GM18909 (cell line): ENCODE results near the gene MYBBP1A.

Experiments used
- ATAC-seq: cut with Tn5 transposase; IDR thresholded peaks from one replicate; pipeline ENCODE4 v1.9.1; 2021; ENCODE audit warnings: mild to moderate bottlenecking; ENCODE audit not compliant: unreplicated experiment, poor library complexity

Gene MYBBP1A

DNA sequence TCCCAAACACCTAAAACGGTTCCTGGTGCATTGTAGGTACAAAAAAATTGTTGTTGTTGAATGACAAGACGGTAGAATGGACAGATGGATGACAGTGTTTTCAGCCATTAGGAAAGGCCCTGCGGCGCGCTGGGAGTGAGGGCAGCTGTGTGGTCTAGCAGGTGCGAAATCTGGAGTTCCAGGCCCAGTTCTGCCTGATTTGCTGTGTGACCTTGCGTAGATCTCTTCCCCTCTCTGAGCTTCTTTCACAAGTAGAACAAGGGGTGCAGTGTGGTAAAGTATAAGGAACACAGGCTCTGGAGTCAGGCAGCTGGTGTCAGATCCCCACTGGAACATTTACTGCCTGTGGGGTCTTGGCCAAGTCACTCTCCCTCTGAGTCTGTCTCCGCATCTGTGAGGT lies 31.2 kb downstream of the MYBBP1A start:
- ATAC-seq = no peak

DNA sequence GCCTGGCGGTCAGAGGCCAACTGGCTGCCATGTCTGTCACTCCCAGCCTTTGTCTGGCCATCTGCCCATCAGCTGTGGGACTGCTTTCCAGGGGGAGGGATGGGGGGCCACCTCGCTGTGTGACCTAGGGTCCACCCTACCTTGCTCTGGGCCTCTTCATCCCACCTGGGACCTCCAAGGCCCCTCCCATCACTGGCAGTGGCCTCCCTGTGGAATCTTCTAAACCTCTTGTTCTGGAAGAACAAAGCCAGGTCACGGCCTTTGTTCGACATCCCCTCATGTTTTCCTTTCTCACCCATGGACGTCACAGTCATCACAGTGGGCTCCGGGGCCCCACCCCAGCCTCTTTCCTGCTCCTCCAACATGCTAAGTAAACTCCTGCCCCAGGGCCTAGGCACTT lies 32.5 kb downstream of the MYBBP1A start:
- no peak for ATAC-seq

- ATAC-seq = no peak
Measured at GRCh38 chr17:4520894-4521600, 34.1 kb downstream of the MYBBP1A start.

DNA sequence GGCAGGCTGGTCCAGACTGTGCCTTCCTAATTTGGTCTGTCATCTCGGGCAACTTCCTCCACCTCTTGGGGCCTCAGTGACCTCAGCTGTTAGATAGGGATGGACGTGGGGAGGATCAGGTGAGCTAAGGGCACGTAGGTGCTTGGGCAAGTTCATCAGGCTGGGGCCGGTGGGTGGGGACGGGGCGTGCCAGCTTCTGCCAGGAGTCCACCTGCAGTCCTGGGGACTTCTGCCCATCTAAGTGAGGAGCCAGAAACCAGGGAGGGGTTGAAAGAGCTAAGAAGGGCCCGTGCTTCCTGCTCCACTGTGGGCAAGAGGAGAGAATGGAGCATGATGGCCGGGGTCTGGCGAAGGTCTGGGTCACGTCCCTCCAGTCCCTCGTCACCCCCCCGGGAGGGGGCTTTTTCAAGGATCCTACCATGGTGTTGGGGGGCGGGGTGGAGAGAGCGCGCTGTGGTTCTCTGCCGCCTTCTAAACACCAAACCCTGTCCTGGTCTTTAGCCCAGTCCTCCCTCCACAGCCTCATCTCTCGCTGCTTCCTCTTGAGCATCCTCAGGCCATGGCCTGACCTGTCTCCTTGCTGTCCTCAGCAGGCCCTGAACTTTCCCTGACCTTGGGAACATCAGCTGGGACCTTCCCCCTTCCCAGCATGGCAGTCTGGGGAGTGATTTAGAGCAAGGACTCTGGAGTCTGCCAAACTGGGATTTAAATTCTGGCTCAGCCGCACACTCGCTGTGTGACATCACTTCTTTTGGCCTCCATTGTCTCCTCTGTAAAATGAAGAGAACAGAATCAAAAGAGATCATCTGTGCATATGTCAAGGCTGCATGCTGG lies 34.9 kb downstream of the MYBBP1A start:
- ATAC-seq = no peak

- no peak for ATAC-seq
Measured at GRCh38 chr17:4519361-4519788, 35.8 kb downstream of the MYBBP1A start.

GRCh38 chr17:4518901-4519300 lies 36.3 kb downstream of the MYBBP1A start:
- no peak for ATAC-seq

- ATAC-seq = no peak
Measured at GRCh38 chr17:4516735-4517134, 38.4 kb downstream of the MYBBP1A start.

- no peak for ATAC-seq
Measured at GRCh38 chr17:4515501-4515900, 39.7 kb downstream of the MYBBP1A start.

GRCh38 chr17:4514779-4515178 lies 40.4 kb downstream of the MYBBP1A start:
- ATAC-seq = no peak

DNA sequence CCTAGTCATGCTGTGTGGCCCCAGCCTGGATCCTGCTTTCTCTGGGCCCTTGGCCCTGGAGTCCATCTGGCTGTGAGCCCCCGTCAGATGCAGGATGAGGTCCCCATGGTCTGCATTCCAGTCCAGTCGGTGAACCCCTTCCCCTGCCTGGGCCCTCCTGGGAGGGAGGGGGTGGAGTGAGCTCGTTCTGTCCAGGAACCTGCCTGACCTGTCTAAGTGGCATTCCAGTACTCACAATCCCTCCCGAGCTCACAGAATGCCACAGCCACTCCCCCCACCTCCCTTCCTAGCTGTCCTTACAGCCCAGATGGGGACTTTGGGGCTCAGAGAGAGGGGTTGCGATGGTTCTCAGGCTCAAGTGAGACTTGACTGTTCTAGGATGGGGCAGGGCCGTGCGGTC lies 41.0 kb downstream of the MYBBP1A start:
- no peak for ATAC-seq

GRCh38 chr17:4513113-4514032 lies 41.8 kb downstream of the MYBBP1A start:
- no peak for ATAC-seq

DNA sequence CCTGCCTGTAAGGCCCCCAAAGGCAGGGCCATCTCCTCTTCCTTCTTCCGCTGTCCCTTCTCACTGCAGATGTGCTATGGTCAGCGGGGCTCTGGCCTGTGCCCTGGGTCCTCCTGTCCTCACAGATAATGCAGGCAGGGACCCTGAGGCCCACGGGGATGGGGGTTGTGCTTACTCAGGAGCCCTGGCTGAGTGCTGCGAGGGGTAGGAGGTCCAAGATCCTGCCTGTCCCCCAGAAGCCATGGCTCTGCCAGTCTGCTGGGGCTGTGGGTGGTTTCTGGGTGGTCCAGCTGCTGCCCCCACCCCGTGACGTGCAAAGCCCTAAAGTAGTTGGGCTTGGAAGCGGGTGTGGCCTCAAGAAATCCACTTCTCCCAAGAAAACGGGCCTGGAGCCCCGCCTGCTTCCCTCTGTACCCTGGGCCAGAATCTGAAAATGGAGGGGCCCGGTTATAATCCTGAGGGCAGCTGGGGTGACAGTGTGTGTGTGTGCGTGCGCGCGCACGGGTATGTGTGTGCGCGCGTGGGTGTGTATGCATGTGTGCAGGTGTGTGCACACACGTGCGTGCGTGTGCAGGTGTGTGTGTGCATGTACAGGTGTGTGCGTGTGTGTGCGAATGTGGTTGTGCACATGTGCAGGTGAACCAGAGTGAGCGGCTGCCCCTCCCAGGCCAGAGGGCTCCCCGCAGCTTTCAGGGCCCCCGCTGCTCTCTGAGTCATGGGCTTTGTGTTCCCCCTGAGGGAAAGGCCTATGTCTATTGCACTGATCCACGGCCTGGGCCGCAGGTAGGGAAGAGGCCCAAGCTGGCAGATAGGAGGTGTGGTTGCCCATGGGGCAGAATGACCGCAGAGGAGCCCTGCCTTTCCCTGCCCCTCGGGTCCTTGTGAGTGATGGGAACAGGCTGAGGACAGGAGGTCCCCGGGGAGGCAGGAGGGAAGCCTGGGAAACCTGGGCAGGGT lies 42.8 kb downstream of the MYBBP1A start:
- ATAC-seq = no peak

GRCh38 chr17:4511199-4511932 lies 43.8 kb downstream of the MYBBP1A start:
- ATAC-seq = no peak

GRCh38 chr17:4510618-4510941 lies 44.6 kb downstream of the MYBBP1A start:
- no peak for ATAC-seq

DNA sequence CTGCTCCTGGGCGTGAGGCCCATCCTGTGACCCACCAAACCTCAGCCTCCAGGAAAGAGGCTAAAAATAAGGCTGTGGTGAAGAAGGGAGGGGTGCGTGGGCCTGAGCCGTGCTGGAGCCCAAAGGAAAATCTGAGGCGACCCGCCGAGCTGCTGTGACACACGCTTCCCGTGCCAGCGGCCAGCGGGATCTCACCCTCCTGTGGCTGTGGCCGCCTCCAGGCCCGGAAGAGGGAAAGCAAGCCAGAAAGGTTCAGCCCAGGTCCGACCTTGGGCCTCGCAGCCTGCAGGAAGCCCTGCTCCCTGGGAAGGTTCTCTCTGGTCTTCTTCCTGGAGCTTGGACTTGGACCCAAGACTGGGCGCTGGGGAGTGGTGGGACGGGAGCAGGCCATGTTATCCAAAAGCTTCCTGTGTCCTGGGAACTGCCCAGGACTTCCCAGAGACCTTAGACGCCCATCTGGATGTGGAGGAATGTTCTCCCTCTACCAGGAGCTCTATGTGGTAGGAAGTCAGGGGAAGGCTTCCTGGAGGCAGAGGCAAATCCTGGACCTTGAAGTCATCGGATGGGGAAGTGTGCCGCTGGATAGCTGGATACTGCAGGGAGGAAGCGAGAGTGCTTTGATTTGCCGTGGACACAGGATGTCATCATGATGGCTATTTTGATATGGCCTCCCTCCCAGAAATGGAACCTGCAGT lies 45.1 kb downstream of the MYBBP1A start:
- no peak for ATAC-seq

GRCh38 chr17:4509401-4509800 lies 45.8 kb downstream of the MYBBP1A start:
- no peak for ATAC-seq

DNA sequence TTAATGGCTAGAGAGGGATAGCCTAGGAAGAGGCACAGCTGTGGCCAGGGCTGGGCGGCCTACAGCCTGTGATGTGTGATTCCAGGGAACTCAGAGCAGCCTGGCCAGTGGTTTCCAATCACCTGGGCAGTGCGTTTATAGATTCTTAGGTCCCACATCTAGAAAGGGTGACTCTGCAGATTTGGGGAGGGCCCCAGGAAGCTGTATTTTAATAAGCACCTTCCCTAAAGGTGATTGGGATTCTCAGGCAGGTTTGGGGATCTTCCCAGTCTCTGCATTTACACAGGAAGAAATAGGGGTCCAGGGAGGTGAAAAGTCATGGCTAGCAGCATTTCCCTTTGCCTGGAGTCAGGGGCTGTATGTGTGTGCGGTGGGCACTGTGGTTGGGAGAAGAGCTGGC lies 47.0 kb downstream of the MYBBP1A start:
- no peak for ATAC-seq

DNA sequence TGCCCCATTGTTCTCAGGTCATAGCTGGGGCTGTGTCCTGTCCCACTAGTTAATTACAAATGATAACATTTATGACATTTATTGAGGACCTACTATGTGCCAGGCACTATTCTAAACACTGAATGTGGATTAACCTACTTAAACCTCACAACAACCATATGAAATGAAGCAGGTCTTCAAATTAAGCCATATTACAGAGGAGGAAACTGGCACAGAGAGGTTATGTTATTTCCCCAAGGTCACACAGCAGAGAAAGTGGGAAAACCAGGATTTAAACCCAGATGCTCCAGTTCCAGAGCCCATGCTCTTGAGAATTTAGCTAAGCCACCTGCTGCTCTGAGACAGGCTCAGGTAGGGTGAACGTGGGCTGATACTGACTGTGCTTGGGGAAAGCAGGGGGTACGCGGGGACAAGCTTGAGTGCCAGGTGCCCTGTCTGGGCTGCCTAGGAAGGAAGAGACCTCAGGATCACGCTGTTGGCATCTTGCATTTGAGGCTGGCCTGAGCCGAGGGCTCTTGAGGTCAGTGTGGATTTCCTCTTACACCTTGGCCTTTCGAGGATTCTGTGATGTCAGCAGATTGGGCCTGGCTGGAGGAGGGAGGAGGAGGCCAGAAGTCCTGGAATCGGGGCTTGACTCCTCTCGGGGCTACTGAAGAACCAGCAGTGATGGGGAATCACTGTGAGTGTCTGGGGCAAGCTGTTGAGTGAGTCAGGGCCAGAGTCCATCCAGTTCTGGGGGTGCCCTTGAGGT lies 47.6 kb downstream of the MYBBP1A start:
- no peak for ATAC-seq
